CD4-positive, CD25-positive, alpha-beta regulatory T cell (primary cell): Measurements from ENCODE around the gene CELF5. TPM values are rescaled to one million over a fixed set of nuclear protein-coding genes. Genes with fewer than 3 reads are reported as not detected.

Experiments used
- polyA plus RNA-seq, 4 donors: library from polyadenylated mRNA; unstranded; fragments of 300-500 nt; fragmentation: Illumina TruSeq; gene quantifications; one replicate each; pipeline ENCODE4 v1.2.3, GENCODE V29; 2021
- total RNA-seq: library from RNA; stranded (reverse); gene quantifications from one replicate; pipeline ENCODE4 v1.2.3, GENCODE V29; 2022

CELF5 gene
- total and polyA plus RNA-seq, 5 donors from 2014 or later, result 0.17 TPM; not detected in 4

Other genes with a start within 250 kb of the CELF5 start
- gene TLE6, start 247.1 kb upstream of the CELF5 start, total RNA-seq, result not detected
- gene TLE6, start 247.1 kb upstream of the CELF5 start, polyA plus RNA-seq, result not detected
- 9.3 TPM for gene TLE2, start 195.4 kb upstream of the CELF5 start, total RNA-seq
- gene TLE2, start 195.4 kb upstream of the CELF5 start, polyA plus RNA-seq, result 1 to 10 TPM; 3.1 to 4.5 (median 3.9) TPM
- gene TLE5, start 162.2 kb upstream of the CELF5 start, total RNA-seq, result 1,009 TPM
- 100 to 1,000 TPM; 608 to 773 (median 661) TPM for gene TLE5, start 162.2 kb upstream of the CELF5 start, polyA plus RNA-seq
- 0.81 TPM for gene GNA11, start 130.3 kb upstream of the CELF5 start, total RNA-seq
- gene GNA11, start 130.3 kb upstream of the CELF5 start, polyA plus RNA-seq, result under 1 TPM in 3 of 4 donors, not detected in 1; 0.21 to 0.44 (median 0.23) TPM
- 43.0 TPM for gene GNA15, start 88.6 kb upstream of the CELF5 start, total RNA-seq
- 1 to 10 TPM; 4.1 to 8.0 (median 6.2) TPM for gene GNA15, start 88.6 kb upstream of the CELF5 start, polyA plus RNA-seq
- 159 TPM for gene S1PR4, start 45.9 kb upstream of the CELF5 start, total RNA-seq
- gene S1PR4, start 45.9 kb upstream of the CELF5 start, polyA plus RNA-seq, result 100 to 1,000 TPM; 706 to 902 (median 799) TPM
- 48.0 TPM for gene NCLN, start 38.7 kb upstream of the CELF5 start, total RNA-seq
- gene NCLN, start 38.7 kb upstream of the CELF5 start, polyA plus RNA-seq, result 10 to 100 TPM; 13.3 to 30.8 (median 20.4) TPM
- gene NFIC, start 141.9 kb downstream of the CELF5 start, total RNA-seq, result 17.8 TPM
- gene NFIC, start 141.9 kb downstream of the CELF5 start, polyA plus RNA-seq, result 1 to 10 TPM; 3.7 to 5.8 (median 4.0) TPM